Skeletal muscle satellite cell (primary cell): ENCODE data around the gene GALNT15.
A peak's percentile ranks its signal among the peaks of the same experiment; 100 is the strongest.

ENCODE experiments used
- H3K27me3 ChIP-seq: 2 replicates; pipeline ENCODE4 v1.7.0; 2013; ENCODE audit warnings: low read length; ENCODE audit not compliant: control insufficient read depth, insufficient read depth
- H3K36me3 ChIP-seq: 2 replicates; pipeline ENCODE4 v1.7.0; 2013; ENCODE audit warnings: mild to moderate bottlenecking, control low read depth, low read length; ENCODE audit not compliant: insufficient read depth
- H3K4me1 ChIP-seq: 2 replicates; pipeline ENCODE4 v1.7.0; 2013; ENCODE audit warnings: low read length; ENCODE audit not compliant: control insufficient read depth, insufficient read depth
- H3K4me2 ChIP-seq: 2 replicates; pipeline ENCODE4 v1.7.0; 2013; ENCODE audit warnings: mild to moderate bottlenecking, low read length
- H3K4me3 ChIP-seq: 2 replicates; pipeline ENCODE4 v1.7.0; 2013; ENCODE audit warnings: low read length
- H3K9ac ChIP-seq: 2 replicates; pipeline ENCODE4 v1.7.0; 2013; ENCODE audit warnings: mild to moderate bottlenecking, low read depth, low read length, moderate library complexity
- H3K9me3 ChIP-seq: replicated peaks from 2 replicates; pipeline ENCODE4 v1.7.0; 2013; ENCODE audit warnings: mild to moderate bottlenecking, control low read depth, low read length

Gene GALNT15

DNA sequence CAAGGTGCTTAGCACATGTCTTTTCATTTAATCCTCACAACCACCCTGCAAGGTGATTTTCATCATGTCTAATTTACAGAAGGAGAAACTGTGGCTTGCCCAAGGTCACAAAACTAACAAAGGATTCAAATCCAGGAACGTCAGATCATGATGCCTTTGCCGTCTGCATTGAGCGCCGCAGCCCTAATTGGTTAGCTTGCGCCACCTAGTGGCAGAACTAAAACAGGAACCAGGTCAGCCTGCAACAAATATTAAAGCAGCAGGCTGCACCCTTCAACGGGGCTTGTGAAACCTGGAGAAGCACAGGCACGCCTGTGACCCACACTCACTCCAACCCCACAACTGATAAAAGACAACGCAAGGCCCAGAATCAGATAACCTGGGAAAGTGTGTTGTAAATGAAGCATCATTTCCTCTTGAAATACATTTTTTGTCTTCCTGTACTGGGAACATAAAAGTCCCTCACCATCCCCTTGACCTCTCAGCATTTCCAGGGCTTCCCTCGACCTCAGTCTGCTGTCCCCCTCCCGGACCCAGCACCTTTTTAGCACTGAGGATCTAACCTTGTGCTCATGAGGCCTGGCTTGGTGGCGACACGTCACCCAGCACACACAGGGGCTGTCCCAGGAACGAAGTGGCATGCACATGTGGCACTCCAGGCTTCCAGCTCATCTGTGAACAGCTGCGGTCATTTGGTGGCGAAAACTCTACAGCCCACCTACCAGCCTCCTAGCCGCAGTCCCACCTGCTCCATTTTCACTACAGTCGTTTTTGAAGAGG, 73.0 kb downstream of the GALNT15 start:
- no peaks in the 10 kb centered on the region for H3K36me3 ChIP-seq
- H3K4me1 ChIP-seq = peaks cover 17% of the 10 kb centered on the region
- peak overlapping the region; percentile 3 for H3K9ac ChIP-seq
- peak overlapping the region; percentile 44 for H3K4me2 ChIP-seq
- no peaks in the 10 kb centered on the region for H3K9me3 ChIP-seq
- no peak overlapping the region for H3K4me3 ChIP-seq
- no peaks in the 10 kb centered on the region for H3K27me3 ChIP-seq

DNA sequence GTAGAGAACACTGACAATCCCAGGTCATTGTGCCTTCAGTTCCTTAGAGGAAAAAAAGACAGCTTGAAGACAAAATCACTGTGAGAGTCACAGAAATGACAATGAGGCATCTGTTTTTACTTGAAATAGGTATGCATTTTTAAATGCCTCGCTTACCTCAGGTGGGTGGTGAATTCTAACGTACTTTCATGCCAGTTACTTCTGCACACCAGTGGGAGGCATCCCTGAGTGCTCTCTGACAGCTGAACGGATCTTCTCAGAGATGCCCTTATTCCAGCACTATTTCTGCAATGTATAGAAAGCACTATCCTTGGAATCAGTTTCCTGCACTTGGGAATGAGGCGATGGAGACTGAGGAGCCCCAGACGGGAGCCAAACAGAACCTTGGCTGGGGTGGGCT, 74.1 kb downstream of the GALNT15 start:
- no peak overlapping the region for H3K9ac ChIP-seq
- H3K27me3 ChIP-seq = no peaks in the 10 kb centered on the region
- H3K36me3 ChIP-seq = no peaks in the 10 kb centered on the region
- H3K9me3 ChIP-seq = no peaks in the 10 kb centered on the region
- peaks cover 21% of the 10 kb centered on the region for H3K4me1 ChIP-seq
- H3K4me3 ChIP-seq = no peak overlapping the region
- H3K4me2 ChIP-seq = no peak overlapping the region

DNA sequence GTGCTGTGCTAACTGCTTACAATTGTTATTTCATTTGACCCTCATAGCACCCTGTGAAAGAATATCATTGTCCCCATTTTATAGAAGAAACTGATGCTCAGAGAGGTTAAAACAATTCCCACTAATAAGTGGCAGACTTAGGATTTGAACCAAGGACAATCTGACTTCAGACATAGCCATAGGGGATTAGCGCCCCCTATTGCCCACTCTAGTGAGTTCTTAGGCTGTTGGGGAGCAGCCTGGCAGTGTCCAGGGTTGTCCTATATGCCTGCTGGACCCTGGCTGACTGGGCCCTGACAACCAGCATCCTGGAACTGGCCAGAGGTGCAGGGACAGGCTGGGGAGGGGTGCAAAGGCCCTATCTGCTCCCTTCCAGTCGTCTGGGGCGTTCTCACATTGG, 74.9 kb downstream of the GALNT15 start:
- no peak overlapping the region for H3K4me2 ChIP-seq
- no peaks in the 10 kb centered on the region for H3K9me3 ChIP-seq
- no peak overlapping the region for H3K4me3 ChIP-seq
- no peaks in the 10 kb centered on the region for H3K27me3 ChIP-seq
- H3K4me1 ChIP-seq = peaks cover 17% of the 10 kb centered on the region
- no peaks in the 10 kb centered on the region for H3K36me3 ChIP-seq
- H3K9ac ChIP-seq = no peak overlapping the region

DNA sequence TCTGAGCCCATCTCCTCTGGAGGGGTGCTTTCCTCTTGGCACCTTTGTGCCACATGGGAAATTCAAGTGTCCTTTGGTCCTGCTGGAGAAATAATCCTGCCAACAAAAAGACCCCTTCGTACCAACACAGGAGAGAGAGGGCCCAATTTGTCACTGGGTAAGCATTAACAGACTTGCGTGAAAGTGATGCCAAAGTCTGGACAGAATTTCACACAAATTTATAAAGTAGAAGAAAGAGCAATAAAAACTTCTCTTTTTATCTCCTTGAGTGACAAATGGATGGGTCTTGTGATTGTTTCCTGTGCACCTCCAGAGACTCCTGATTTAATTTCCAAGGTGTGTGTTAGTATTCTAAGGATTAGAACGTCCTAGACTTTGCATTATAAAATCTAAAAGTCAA, 75.4 kb downstream of the GALNT15 start:
- Histone ChIP-seq H3K4me1 (peaks cover 13% of the 10 kb centered on the region), H3K9ac (no peak overlapping the region), H3K27me3 (no peaks in the 10 kb centered on the region), H3K36me3 (no peaks in the 10 kb centered on the region), H3K9me3 (no peaks in the 10 kb centered on the region), H3K4me2 (no peak overlapping the region), H3K4me3 (no peak overlapping the region)

DNA sequence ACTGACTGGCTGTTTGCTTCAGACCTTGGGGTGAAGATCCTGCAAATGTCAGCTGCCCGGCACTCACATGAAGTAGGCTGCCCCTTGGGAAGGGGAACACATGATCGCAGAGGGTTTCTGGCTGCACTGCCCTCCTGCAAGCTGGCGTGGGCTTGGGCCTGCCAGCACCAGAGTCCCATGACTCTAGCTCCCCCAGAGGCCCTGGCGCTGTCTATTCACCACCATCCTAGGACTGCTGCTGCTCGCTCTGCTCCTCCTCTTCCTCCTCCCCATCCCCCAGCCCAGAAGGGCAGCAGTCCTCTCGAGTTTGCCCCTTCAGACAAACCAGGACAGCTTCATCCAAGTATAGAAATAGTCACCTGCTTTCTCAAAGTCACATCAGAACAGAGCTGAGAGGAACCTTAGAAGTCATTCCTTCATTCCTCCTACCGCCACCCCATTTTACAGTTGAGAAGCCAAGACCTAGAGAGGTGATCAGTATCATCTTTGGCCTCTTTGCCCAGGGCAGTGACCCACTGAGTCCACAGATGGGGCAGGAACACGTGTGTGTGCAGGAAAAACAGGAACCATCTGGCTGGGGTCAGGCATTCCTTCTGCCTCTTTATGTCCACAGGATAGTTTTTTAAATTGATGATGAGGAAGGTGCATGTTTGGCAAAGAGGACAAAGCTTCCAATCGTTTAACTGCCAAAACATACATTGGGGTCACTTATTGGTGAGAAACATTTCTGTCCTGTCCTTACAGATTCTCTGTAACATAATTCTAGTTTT, 77.0 kb downstream of the GALNT15 start:
- no peaks in the 10 kb centered on the region for H3K27me3 ChIP-seq
- H3K36me3 ChIP-seq = no peaks in the 10 kb centered on the region
- H3K9ac ChIP-seq = no peak overlapping the region
- no peak overlapping the region for H3K4me2 ChIP-seq
- no peaks in the 10 kb centered on the region for H3K9me3 ChIP-seq
- H3K4me3 ChIP-seq = no peak overlapping the region
- H3K4me1 ChIP-seq = peaks cover 13% of the 10 kb centered on the region

DNA sequence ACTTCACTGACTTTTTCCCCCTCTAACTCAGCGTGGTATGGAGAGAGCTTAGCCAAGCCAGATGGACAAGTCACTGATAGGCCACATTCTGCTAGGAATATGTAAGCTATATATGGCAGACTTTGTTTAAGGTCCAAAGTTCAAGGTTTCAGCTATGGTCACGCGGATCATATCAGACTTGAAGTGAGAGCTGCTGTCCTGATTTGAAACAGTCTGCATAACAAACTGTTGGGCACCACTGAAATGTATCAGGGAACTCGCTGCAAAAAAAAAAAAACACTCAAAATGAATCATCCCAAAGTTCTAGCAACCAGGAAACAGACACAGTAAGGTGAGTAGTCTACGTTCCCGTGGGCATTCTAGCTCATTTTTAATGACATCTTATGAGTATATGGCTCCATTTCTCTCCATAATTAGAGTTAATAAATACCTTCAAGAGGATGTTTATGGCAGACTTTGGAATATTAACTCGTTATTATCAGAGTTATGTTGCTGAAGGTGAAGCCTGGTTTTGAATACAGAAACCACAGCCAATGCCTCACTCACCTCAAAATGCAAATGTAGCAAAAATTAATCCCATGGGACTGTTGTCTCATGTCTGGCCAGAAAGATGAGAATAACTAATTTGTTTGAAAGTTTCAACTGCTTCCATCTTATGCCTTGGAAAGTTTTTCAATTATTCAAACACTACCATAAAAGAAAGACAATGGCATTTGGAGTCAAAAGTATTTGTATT, 77.9 kb downstream of the GALNT15 start:
- H3K4me3 ChIP-seq = no peak overlapping the region
- H3K27me3 ChIP-seq = no peaks in the 10 kb centered on the region
- H3K36me3 ChIP-seq = no peaks in the 10 kb centered on the region
- H3K4me2 ChIP-seq = no peak overlapping the region
- H3K9me3 ChIP-seq = no peaks in the 10 kb centered on the region
- H3K9ac ChIP-seq = no peak overlapping the region
- H3K4me1 ChIP-seq = peaks cover 12% of the 10 kb centered on the region

DNA sequence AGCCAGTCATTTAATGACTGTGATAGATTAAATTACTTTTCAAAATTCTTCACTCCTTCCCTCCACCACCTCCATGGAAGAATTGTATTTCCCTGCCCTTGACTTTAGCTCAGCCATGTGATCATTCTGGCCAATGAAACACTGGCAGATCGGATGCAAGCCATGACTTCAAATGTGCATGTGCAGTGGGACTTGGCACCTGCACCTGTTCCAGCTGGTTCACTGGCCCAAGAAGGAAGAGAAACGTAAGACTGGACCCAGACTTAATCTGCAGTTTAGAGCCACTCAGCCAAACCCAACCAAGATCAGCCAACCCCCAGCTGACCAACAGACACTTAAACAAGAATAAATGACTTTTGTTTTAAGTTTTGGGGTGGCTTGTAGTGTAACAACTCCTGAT, 78.5 kb downstream of the GALNT15 start:
- Histone ChIP-seq H3K36me3 (no peaks in the 10 kb centered on the region), H3K4me3 (no peak overlapping the region), H3K4me2 (no peak overlapping the region), H3K9me3 (no peaks in the 10 kb centered on the region), H3K9ac (no peak overlapping the region), H3K27me3 (no peaks in the 10 kb centered on the region), H3K4me1 (peaks cover 7% of the 10 kb centered on the region)

DNA sequence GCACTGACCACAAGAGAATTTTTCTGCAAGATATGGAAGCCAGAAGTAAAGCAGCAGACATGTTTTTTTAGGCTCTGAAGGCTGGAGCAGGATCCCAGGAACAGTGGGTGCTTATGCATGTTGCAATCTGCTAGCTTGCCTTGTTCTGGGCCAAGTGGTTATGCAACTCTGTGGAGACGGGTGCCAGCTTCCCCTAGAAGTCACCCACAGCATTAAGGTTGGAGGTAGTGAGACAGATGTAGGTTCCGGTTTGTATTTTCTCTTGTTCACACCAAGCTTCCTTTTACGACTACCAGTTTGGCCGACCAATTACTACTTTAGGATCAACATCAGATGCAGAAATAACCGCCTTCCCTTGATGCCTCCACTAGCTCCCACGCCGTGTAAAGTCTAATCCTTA, 79.1 kb downstream of the GALNT15 start:
- H3K9ac ChIP-seq = no peak overlapping the region
- no peaks in the 10 kb centered on the region for H3K9me3 ChIP-seq
- H3K36me3 ChIP-seq = peaks cover under 1% of the 10 kb centered on the region
- peaks cover 7% of the 10 kb centered on the region for H3K4me1 ChIP-seq
- H3K4me2 ChIP-seq = no peak overlapping the region
- no peaks in the 10 kb centered on the region for H3K27me3 ChIP-seq
- no peak overlapping the region for H3K4me3 ChIP-seq

DNA sequence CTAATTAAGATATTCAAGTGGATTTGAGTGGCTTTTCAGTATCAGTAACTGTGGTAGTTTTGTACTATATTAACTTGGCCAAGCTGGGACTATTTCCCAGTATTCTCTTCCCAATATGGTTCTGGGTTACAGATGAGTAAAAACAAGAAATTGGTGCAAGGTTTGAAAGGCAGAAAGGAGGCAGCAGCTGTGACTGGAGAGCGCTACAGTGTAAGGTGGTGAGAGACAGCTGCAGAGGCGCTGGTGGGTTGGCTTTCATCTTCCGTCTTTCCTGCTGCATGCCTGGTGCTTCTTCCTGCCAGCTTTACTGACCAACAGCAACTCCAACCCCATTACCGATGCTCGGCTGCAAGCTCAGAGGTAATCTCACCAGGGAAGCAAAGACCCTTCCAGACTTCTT, 80.4 kb downstream of the GALNT15 start:
- H3K36me3 ChIP-seq = peaks cover 14% of the 10 kb centered on the region
- H3K27me3 ChIP-seq = no peaks in the 10 kb centered on the region
- no peak overlapping the region for H3K4me3 ChIP-seq
- H3K4me2 ChIP-seq = no peak overlapping the region
- H3K4me1 ChIP-seq = peaks cover 7% of the 10 kb centered on the region
- H3K9ac ChIP-seq = no peak overlapping the region
- no peaks in the 10 kb centered on the region for H3K9me3 ChIP-seq

DNA sequence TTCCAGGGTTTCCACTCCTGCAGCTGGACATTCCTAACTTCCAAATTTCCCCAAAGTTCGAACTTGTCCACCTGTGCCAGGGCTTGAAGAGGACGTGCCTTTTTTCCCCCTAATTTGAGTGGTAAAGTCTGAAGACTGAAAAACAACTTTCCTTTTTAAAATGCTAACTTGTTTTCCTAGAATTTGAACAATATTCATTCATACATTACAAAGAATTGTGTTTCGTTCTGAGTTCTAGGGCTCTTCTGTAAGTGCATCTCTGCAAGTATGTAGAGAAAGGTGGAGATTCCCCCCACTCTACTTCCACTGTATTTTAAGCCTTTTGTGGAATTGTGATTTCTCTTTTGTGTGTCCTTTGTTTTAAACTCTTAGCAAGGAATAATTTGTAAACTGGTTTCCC, 80.8 kb downstream of the GALNT15 start:
- Histone ChIP-seq H3K27me3 (no peaks in the 10 kb centered on the region), H3K9me3 (no peaks in the 10 kb centered on the region), H3K4me3 (no peak overlapping the region), H3K36me3 (peaks cover 18% of the 10 kb centered on the region), H3K4me2 (no peak overlapping the region), H3K9ac (no peak overlapping the region), H3K4me1 (peaks cover 7% of the 10 kb centered on the region)

DNA sequence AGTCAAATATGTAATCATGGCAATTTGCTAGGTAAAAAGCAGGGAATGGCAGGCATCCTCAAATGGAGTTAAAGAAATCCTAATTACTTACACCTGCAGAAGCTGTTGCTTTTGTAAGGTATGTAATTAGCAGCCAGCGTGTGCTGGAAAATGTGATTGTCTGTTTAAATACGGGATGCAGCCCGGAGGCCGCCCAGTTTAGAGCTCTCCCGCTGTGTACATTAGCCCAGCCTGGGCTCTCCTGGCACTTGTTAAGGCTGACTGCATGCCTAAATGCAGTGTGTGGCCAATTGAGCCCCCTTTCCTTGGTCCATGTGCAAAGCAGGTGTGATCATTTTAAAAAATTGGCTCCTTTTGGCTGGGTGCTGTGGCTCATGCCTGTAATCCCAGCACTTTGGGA, 81.2 kb downstream of the GALNT15 start:
- Histone ChIP-seq H3K36me3 (peaks cover 21% of the 10 kb centered on the region), H3K4me3 (no peak overlapping the region), H3K9me3 (no peaks in the 10 kb centered on the region), H3K9ac (no peak overlapping the region), H3K4me1 (peaks cover 7% of the 10 kb centered on the region), H3K4me2 (no peak overlapping the region), H3K27me3 (no peaks in the 10 kb centered on the region)
